Measurements from ENCODE around the gene VASN.

GRCh38 chr16:4351880-4352279 lies 19.8 kb upstream of the VASN start:
- no peak for TF ChIP-seq CTCF (IDR thresholded peaks at IDR 0.05; ENCODE audit: low read depth, low read length, poor library complexity, severe bottlenecking)
- TF ChIP-seq EZH2phosphoT487 (IDR thresholded peaks at IDR 0.05; ENCODE audit: borderline replicate concordance, low read length) = no peak

Measured in DOHH2 (cell line).